HepG2 (cell line): ENCODE results near the gene ZNF322. TPM values are rescaled to one million over a fixed set of nuclear protein-coding genes. Genes with fewer than 3 reads are reported as not detected.

ENCODE experiments used
- ATF6 ChIP-seq: sonication (generic); formaldehyde crosslinking; conservative IDR thresholded peaks from 2 replicates; pipeline ENCODE4 v1.4.0; 2020; ENCODE audit warnings: missing genetic modification reagents
- CBX1 ChIP-seq: IDR thresholded peaks from one replicate; pipeline ENCODE4 v1.6.1; 2016; ENCODE audit warnings: antibody characterized with exemption, low read depth
- E2F2 ChIP-seq: sonication (generic); formaldehyde crosslinking; IDR thresholded peaks from 2 replicates; pipeline ENCODE4 v1.4.0; 2020; ENCODE audit warnings: missing genetic modification reagents, borderline replicate concordance
- GZF1 ChIP-seq: sonication (generic); formaldehyde crosslinking; IDR thresholded peaks from 2 replicates; pipeline ENCODE4 v1.5.1; 2020; ENCODE audit warnings: mild to moderate bottlenecking, missing genetic modification reagents
- KAT8 ChIP-seq: IDR thresholded peaks from 2 replicates; pipeline ENCODE4 v1.6.1; 2016; ENCODE audit warnings: missing genetic modification reagents, missing compliant biosample characterization
- LRRFIP1 ChIP-seq: sonication (generic); formaldehyde crosslinking; conservative IDR thresholded peaks from 2 replicates; pipeline ENCODE4 v1.4.0; 2020; ENCODE audit warnings: missing genetic modification reagents
- MZF1 ChIP-seq: sonication (generic); formaldehyde crosslinking; IDR thresholded peaks from 2 replicates; pipeline ENCODE4 v1.8.1; 2023; ENCODE audit warnings: mild to moderate bottlenecking, missing genetic modification reagents, borderline replicate concordance
- NR2F1 ChIP-seq, 2 experiments: fragments of 450-650 bp in 1 of 2; formaldehyde crosslinking in 1 of 2; IDR thresholded peaks; 2 replicates each; pipeline versions ENCODE4 v1.5.0 to v1.6.1; 2016 to 2020; ENCODE audit warnings: mild to moderate bottlenecking in 1 of 2, missing compliant biosample characterization in 1 of 2, missing genetic modification reagents in 1 of 2, moderate library complexity in 1 of 2
- PAWR ChIP-seq: sonication (generic); formaldehyde crosslinking; IDR thresholded peaks from 2 replicates; pipeline ENCODE4 v1.4.0; 2020; ENCODE audit warnings: missing genetic modification reagents, mild to moderate bottlenecking, borderline replicate concordance
- PCBP1 ChIP-seq: fragments of 200-400 bp; formaldehyde crosslinking; IDR thresholded peaks from 2 replicates; pipeline ENCODE4 v1.6.1; 2017; ENCODE audit warnings: mild to moderate bottlenecking, low read depth, low read length, borderline replicate concordance
- RELA ChIP-seq: sonication (generic); formaldehyde crosslinking; IDR thresholded peaks from 2 replicates; pipeline ENCODE4 v1.4.0; 2020; ENCODE audit warnings: missing genetic modification reagents
- SRSF4 ChIP-seq: fragments of 200-400 bp; formaldehyde crosslinking; IDR thresholded peaks from one replicate; pipeline ENCODE4 v1.6.1; 2018; ENCODE audit warnings: mild to moderate bottlenecking, low read depth, low read length, moderate library complexity; ENCODE audit not compliant: poor library complexity, severe bottlenecking
- SUZ12 ChIP-seq: fragments of 150-350 bp; IDR thresholded peaks from 2 replicates; pipeline ENCODE4 v1.6.1; 2014; ENCODE audit warnings: low read depth, low read length
- ZFP36 ChIP-seq: fragments of 150-350 bp; IDR thresholded peaks from 2 replicates; pipeline ENCODE4 v1.6.1; 2018; ENCODE audit warnings: borderline replicate concordance, low read length, low read depth; ENCODE audit not compliant: partially characterized antibody
- ZNF260 ChIP-seq: sonication (generic); formaldehyde crosslinking; IDR thresholded peaks from 2 replicates; pipeline ENCODE4 v1.4.0; 2020; ENCODE audit warnings: missing genetic modification reagents, low read depth, mild to moderate bottlenecking, borderline replicate concordance
- ZNF687 ChIP-seq: sonication (generic); formaldehyde crosslinking; IDR thresholded peaks from 2 replicates; pipeline ENCODE4 v1.5.1; 2020; ENCODE audit warnings: mild to moderate bottlenecking, missing genetic modification reagents, moderate library complexity
- ZNF703 ChIP-seq: sonication (generic); formaldehyde crosslinking; IDR thresholded peaks from 2 replicates; pipeline ENCODE4 v1.5.1; 2020; ENCODE audit warnings: missing genetic modification reagents, mild to moderate bottlenecking, moderate library complexity, borderline replicate concordance
- ZNF720 ChIP-seq: sonication (generic); formaldehyde crosslinking; IDR thresholded peaks from 2 replicates; pipeline ENCODE4 v1.4.0; 2020; ENCODE audit warnings: missing genetic modification reagents
- polyA plus RNA-seq, 8 experiments: library from polyadenylated mRNA; depleted of rRNA in 3 of 8; stranded (reverse) in 7 of 8; unstranded in 1 of 8; fragments of >200 nt; fragmentation: Illumina TruSeq in 4 of 8; extraction: Trizol in 4 of 8; gene quantifications; 2 replicates each; pipeline versions ENCODE4 v1.2.1 to v1.2.3, GENCODE V29; 2011 to 2016; ENCODE audit warnings: low read depth in 4 of 8, missing spikeins in 1 of 8, mixed read lengths in 1 of 8; ENCODE audit not compliant: insufficient read depth in 1 of 8
- total RNA-seq, 5 experiments: library from RNA; depleted of rRNA; stranded (reverse); fragments of >200 nt; fragmentation: Illumina TruSeq; extraction: Trizol; gene quantifications; 2 replicates each; pipeline ENCODE4 v1.2.3, GENCODE V29; 2016; ENCODE audit warnings: low read depth in 1 of 5

ZNF322 gene
- total and polyA plus RNA-seq, 2 of the 13 experiments (the other 11 are each of a cell fraction or from before 2014, with no cell fraction given) = 8.3 to 22.8 TPM

- TF ChIP-seq ZNF720 (CRISPR knock-in tag) (no peak), ZNF687 (CRISPR knock-in tag) (peak; percentile 91), RELA (CRISPR knock-in tag) (no peak), GZF1 (CRISPR knock-in tag) (no peak), PCBP1 (no peak), NR2F1 (CRISPR knock-in tag; IDR thresholded peaks at IDR 0.05) (no peak), SRSF4 (no peak), ZFP36 (no peak), PAWR (no peak; the same call in 1 of the 2 replicates), MZF1 (CRISPR knock-in tag) (no peak), SUZ12 (no peak), KAT8 (CRISPR knock-in tag) (peak; percentile 93), ATF6 (CRISPR knock-in tag) (no peak), LRRFIP1 (CRISPR knock-in tag) (no peak), CBX1 (no peak), ZNF703 (no peak), ZNF260 (CRISPR knock-in tag) (no peak), E2F2 (CRISPR knock-in tag) (no peak)
These were observed at the start of gene ZNF322 (continued) for GRCh38 chr6:26659042-26659999.
